ENCODE measurements around the gene DDAH1. TPM values are rescaled to one million over a fixed set of nuclear protein-coding genes. Genes with fewer than 3 reads are reported as not detected.

The DDAH1 gene
- polyA plus RNA-seq, 1 donor from 2014 or later = 42.7 TPM

DNA sequence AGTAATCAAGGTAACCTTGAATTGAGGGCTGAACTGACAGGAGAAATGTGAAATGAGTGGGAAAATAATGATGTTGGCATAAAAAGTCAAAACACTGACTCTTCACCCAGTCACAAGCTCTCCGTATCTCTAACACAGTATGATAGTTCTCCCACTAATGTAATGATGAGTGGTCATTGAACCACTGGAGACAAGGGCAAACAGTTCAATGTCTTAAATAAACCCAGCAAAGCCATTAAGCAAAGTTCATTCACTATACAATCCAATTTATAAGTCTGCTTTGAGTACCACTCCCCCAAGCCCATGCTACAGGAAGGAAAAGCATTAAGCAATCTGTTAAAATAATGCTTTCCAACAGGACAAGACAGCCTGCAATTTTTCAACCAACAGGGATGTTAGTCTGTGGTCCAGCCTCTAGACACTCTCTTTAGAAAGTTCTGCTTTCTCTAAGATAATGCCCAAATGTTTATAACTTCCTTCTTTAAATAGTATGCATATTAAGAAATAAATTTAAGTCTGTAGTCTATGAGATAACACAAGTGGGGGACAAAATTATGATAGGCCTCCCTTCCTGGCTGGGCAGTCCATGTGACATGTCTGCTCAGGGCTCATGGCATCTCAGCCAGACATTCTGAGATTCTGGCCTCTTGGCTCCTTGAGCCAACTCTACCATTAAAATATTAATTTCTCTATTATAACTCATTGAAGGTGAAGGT, 25.5 kb upstream of the DDAH1 start:
- TF ChIP-seq POLR2AphosphoS5 (IDR thresholded peaks at IDR 0.05) = no peak
- no peak overlapping the region for H2AFZ ChIP-seq (ENCODE audit: low read depth, low read length)
- H3K27ac ChIP-seq (ENCODE audit: low read length) = no peak overlapping the region
- no peaks in the 10 kb centered on the region for H3K9me2 ChIP-seq (ENCODE audit: insufficient read depth, low read length)
- no peak overlapping the region for H3K9ac ChIP-seq (ENCODE audit: low read length)
- H3K4me3 ChIP-seq (ENCODE audit: low read length) = no peak overlapping the region
- H3K9me3 ChIP-seq (ENCODE audit: low read length) = no peaks in the 10 kb centered on the region
- no peak overlapping the region for H3K4me2 ChIP-seq (ENCODE audit: low read length)
- H4K20me1 ChIP-seq (ENCODE audit: insufficient read depth) = no peaks in the 10 kb centered on the region
- no peaks in the 10 kb centered on the region for H3K36me3 ChIP-seq (ENCODE audit: insufficient read depth, low read length)
- H3K79me2 ChIP-seq (replicated peaks; ENCODE audit: insufficient read depth, low read length) = no peaks in the 10 kb centered on the region
- H3F3A ChIP-seq (ENCODE audit: insufficient read depth, low read length, poor library complexity, severe bottlenecking) = no peaks in the 10 kb centered on the region
- H3K27me3 ChIP-seq (ENCODE audit: insufficient read depth, low read depth, low read length) = no peaks in the 10 kb centered on the region

DNA sequence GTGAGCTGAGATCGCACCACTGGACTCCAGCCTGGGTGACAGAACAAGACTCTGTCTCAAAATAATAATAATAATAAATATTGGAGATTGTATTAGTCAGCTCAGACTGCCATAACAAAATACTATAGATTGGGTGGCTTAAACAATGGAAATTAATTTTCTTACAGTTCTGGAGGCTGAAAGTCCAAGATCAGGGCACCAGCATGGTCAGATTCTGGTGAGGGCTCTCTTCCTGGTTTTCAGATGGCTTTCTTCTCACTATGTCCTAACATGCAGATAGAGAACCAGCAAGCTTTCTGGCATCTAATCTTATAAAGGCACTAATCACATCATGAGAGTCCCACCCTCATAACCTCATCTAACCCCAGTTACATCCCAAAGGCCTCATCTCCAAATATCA, 23.2 kb upstream of the DDAH1 start:
- Histone ChIP-seq H3K27ac (ENCODE audit: low read length) (no peak overlapping the region), H3K4me3 (ENCODE audit: low read length) (no peak overlapping the region), H3K9me2 (ENCODE audit: insufficient read depth, low read length) (no peaks in the 10 kb centered on the region), H3K27me3 (ENCODE audit: insufficient read depth, low read depth, low read length) (no peaks in the 10 kb centered on the region), H4K20me1 (ENCODE audit: insufficient read depth) (no peaks in the 10 kb centered on the region), H3K9me3 (ENCODE audit: low read length) (no peaks in the 10 kb centered on the region), H3K9ac (ENCODE audit: low read length) (no peak overlapping the region), H3K4me2 (ENCODE audit: low read length) (no peak overlapping the region), H3K36me3 (ENCODE audit: insufficient read depth, low read length) (no peaks in the 10 kb centered on the region), H3F3A (ENCODE audit: insufficient read depth, low read length, poor library complexity, severe bottlenecking) (no peaks in the 10 kb centered on the region), H2AFZ (ENCODE audit: low read depth, low read length) (no peak overlapping the region), H3K79me2 (replicated peaks; ENCODE audit: insufficient read depth, low read length) (no peaks in the 10 kb centered on the region)
- TF ChIP-seq EZH2 (IDR thresholded peaks at IDR 0.05; ENCODE audit: borderline replicate concordance, insufficient read depth, low read length, poor library complexity, severe bottlenecking) = no peak
- TF ChIP-seq, protein P1, sequence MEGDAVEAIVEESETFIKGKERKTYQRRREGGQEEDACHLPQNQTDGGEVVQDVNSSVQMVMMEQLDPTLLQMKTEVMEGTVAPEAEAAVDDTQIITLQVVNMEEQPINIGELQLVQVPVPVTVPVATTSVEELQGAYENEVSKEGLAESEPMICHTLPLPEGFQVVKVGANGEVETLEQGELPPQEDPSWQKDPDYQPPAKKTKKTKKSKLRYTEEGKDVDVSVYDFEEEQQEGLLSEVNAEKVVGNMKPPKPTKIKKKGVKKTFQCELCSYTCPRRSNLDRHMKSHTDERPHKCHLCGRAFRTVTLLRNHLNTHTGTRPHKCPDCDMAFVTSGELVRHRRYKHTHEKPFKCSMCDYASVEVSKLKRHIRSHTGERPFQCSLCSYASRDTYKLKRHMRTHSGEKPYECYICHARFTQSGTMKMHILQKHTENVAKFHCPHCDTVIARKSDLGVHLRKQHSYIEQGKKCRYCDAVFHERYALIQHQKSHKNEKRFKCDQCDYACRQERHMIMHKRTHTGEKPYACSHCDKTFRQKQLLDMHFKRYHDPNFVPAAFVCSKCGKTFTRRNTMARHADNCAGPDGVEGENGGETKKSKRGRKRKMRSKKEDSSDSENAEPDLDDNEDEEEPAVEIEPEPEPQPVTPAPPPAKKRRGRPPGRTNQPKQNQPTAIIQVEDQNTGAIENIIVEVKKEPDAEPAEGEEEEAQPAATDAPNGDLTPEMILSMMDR (IDR thresholded peaks at IDR 0.05; ENCODE audit: poor library complexity, severe bottlenecking) = no peak
- TF ChIP-seq SMC3 (conservative IDR thresholded peaks at IDR 0.05; ENCODE audit: poor library complexity) = no peak

DNA sequence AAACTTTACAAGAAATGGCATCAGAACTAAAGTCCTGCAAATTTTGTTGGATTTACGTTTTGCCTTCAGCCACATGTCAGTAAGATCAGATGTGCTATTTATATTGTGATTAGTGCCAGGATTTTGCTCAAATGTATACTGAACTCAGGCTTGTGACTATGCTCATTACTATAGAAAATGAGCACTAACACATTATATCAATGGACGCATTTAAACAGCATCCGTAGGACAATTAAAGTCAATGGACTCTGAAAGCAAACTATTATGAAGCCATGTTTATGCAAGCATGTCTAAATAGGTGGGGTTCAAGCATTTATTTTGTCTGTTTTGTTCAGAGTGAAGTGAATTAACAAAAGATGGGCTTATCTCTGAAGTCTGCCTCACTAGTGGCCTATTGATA, 20.6 kb upstream of the DDAH1 start:
- H2AFZ ChIP-seq (ENCODE audit: low read depth, low read length) = no peak overlapping the region
- H3K36me3 ChIP-seq (ENCODE audit: insufficient read depth, low read length) = no peaks in the 10 kb centered on the region
- H4K20me1 ChIP-seq (ENCODE audit: insufficient read depth) = no peaks in the 10 kb centered on the region
- TF ChIP-seq TAF1 (IDR thresholded peaks at IDR 0.05; ENCODE audit: low read depth) (no peak), SMC3 (conservative IDR thresholded peaks at IDR 0.05; ENCODE audit: poor library complexity) (no peak), RAD21 (conservative IDR thresholded peaks at IDR 0.05) (no peak), POLR2AphosphoS5 (IDR thresholded peaks at IDR 0.05) (no peak), EZH2 (IDR thresholded peaks at IDR 0.05; ENCODE audit: borderline replicate concordance, insufficient read depth, low read length, poor library complexity, severe bottlenecking) (no peak), MXI1 (conservative IDR thresholded peaks at IDR 0.05; ENCODE audit: poor library complexity, severe bottlenecking) (no peak), EP300 (conservative IDR thresholded peaks at IDR 0.05; ENCODE audit: poor library complexity, severe bottlenecking) (no peak)
- TF ChIP-seq, protein P1 (IDR thresholded peaks at IDR 0.05; ENCODE audit: poor library complexity, severe bottlenecking) = no peak
- TF ChIP-seq, protein P2, sequence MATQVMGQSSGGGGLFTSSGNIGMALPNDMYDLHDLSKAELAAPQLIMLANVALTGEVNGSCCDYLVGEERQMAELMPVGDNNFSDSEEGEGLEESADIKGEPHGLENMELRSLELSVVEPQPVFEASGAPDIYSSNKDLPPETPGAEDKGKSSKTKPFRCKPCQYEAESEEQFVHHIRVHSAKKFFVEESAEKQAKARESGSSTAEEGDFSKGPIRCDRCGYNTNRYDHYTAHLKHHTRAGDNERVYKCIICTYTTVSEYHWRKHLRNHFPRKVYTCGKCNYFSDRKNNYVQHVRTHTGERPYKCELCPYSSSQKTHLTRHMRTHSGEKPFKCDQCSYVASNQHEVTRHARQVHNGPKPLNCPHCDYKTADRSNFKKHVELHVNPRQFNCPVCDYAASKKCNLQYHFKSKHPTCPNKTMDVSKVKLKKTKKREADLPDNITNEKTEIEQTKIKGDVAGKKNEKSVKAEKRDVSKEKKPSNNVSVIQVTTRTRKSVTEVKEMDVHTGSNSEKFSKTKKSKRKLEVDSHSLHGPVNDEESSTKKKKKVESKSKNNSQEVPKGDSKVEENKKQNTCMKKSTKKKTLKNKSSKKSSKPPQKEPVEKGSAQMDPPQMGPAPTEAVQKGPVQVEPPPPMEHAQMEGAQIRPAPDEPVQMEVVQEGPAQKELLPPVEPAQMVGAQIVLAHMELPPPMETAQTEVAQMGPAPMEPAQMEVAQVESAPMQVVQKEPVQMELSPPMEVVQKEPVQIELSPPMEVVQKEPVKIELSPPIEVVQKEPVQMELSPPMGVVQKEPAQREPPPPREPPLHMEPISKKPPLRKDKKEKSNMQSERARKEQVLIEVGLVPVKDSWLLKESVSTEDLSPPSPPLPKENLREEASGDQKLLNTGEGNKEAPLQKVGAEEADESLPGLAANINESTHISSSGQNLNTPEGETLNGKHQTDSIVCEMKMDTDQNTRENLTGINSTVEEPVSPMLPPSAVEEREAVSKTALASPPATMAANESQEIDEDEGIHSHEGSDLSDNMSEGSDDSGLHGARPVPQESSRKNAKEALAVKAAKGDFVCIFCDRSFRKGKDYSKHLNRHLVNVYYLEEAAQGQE (IDR thresholded peaks at IDR 0.05; ENCODE audit: borderline replicate concordance) = no peak
- no peaks in the 10 kb centered on the region for H3K27me3 ChIP-seq (ENCODE audit: insufficient read depth, low read depth, low read length)
- no peaks in the 10 kb centered on the region for H3F3A ChIP-seq (ENCODE audit: insufficient read depth, low read length, poor library complexity, severe bottlenecking)
- H3K9ac ChIP-seq (ENCODE audit: low read length) = no peak overlapping the region
- no peak overlapping the region for H3K4me2 ChIP-seq (ENCODE audit: low read length)
- no peaks in the 10 kb centered on the region for H3K9me2 ChIP-seq (ENCODE audit: insufficient read depth, low read length)
- no peaks in the 10 kb centered on the region for H3K9me3 ChIP-seq (ENCODE audit: low read length)
- no peak overlapping the region for H3K4me3 ChIP-seq (ENCODE audit: low read length)
- no peak overlapping the region for H3K27ac ChIP-seq (ENCODE audit: low read length)
- H3K79me2 ChIP-seq (replicated peaks; ENCODE audit: insufficient read depth, low read length) = no peaks in the 10 kb centered on the region

Measured in neural cell (in vitro differentiated cells).